ENCODE measurements around the gene ORC5.
"Not testable (repeated sequence)": the region's sequence is repeated elsewhere in the genome, so short reads cannot be mapped to it uniquely, and the experiment has no call there.

The ORC5 gene

DNA sequence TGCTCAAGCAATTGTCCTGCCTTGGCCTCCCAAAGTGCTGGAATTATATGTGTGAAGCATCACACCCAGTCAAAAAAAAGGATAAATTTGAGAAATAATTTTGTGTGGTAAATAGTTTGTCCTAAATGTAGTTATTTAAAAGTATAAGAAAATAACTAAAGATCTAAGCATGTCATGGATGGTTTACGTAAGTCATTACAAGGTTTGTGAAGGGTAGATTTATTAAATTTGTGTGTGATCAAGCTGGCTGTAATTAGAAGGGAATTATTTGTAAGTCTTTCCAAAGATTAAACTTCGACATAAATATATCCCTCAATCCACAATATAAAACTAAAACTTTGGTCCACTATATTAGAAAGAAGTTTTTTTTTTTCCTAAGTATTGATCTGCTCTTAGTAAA lies 28.6 kb downstream of the ORC5 start:
- DNase-seq = no peak

DNA sequence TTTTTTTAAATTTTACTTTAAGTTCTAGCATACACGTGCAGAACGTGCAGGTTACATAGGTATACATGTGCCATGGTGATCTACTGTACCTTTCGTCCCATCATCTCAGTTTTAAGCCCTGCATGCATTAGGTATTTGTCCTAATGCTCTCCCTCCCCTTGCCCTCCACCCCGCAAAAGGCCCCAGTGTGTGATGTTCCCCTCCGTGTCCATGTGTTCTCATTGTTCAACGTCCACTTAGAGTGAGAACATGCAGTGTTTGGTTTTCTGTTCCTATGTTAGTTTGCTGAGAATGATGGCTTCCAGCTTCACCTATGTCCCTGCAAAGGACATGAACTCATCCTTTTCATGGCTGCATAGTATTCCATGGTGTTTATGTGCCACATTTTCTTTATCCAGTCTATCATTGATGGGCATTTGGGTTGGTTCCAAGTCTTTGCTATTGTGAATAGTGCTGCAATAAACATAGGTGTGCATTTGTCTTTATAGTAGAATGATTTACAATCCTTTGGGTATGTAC lies 30.2 kb downstream of the ORC5 start:
- not testable (repeated sequence) for DNase-seq

DNA sequence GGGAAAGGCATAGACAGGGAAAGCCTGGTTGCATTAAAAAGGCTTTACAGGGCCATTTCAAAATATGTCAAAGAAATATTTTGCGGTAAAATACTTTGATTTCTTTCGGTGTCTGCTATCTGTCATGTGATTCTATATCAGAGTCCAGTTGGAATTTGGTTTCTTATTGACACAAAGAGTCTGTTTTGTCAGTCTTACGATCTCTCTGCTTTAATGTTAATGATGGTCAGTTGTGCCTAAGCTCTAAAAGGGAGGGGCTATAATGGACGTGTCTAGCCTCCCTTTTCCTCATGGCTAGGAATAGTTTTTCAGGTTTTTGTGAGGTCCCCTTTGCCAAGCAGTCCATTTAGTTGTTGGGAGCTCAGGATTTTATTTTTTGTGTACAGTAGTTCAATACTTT lies 31.5 kb downstream of the ORC5 start:
- DNase-seq = no peak

DNA sequence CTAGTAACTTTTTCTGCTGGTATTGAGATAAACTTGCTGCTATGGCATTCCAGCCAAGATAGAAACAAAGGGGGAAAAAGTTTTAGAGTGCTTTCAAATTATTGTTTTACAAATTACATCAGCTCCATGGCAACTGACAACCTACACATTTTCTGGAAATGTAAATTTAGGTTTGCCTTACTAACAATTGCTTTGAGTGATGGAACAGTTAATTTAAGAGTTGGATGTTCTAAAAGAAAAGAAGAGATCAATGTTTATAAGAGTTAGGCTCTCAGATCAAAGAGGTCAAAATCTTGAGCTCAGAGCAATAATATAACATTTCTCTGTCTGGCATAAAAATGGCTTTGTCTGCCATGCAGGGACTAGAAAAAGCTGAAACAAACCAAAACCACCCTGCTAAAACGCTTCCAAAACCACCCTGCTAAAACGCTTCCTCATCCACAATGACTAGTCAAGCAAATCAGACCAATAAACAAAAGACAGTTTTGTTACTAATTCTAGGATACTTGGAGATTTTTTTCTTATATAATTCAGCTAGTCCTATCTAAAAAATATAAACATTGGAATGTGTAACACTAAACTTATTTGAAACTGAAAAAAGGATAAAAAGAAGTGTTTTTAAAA lies 32.3 kb downstream of the ORC5 start:
- no peak for DNase-seq

DNA sequence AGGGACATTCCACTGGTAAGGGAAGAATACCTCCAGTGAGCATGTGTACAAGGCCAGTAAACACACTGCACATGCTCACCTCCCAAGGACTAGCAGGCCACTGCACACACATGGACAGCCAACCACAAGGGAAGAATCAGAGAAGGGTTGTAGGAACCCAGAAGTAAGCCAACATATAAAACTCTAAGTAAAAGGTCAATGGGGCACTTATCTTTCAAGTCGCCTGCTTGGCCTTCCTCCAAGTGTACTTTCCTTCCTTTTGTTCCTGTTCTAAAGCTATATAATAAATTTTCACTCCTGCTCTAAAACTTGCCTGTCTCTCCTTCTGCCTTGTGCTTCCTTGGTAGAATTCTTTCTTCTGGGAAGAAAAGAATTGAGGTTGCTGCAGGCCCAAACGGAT lies 33.0 kb downstream of the ORC5 start:
- no peak for DNase-seq

DNA sequence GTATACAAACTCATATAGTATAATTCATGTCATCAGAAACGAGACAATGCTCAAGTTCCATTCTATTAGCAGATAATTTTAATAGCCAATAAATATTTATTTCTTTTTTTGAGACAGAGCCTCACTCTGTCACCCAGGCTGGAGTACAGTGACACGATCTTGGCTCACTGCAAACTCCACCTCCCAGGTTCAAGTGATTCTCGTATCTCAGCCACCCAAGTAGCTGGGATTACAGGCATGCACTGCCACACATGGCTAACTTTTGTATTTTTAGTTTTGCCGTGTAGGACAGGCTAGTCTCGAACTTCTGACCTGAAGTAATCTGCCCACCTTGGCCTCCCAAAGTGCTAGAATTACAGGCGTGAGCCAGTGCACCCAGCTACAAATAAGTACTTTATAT lies 45.7 kb downstream of the ORC5 start:
- no peak for DNase-seq

DNA sequence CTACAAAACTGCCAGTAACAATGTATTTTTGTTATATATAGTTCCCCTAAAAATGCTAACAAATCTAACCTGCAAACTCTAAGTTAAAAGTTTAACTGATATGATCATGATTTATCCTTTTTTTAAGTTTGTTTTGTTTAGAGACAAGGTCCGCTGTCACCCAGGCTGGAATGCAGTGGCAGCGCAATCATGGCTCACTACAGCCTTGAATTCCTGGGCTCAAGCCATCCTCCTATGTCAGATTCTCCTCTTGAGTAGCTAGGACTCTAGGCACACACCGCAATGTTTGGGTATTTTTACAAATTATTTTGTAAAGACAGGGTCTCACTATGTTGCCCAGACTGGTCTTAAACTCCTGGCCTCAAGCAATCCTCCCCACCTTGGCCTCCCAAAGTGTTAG lies 46.6 kb downstream of the ORC5 start:
- DNase-seq = no peak

DNA sequence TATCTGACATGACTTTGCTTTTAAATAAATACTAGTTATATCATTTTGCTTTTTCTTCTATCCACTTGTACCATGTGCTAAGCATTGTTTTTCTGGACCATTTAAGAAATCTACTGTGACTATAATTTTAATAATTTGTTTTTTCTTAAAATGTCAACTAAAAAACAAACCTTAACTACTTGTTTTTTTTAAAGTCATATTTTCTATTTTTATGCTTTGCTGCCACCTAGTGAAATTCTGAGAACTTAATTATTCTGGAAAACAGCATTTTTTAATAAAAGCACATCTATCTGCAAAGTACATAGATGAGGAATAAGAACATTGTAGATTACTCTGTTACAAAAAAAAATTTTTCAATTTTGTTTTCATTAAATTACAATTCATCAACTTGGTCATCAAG lies 47.4 kb downstream of the ORC5 start:
- DNase-seq = no peak

DNA sequence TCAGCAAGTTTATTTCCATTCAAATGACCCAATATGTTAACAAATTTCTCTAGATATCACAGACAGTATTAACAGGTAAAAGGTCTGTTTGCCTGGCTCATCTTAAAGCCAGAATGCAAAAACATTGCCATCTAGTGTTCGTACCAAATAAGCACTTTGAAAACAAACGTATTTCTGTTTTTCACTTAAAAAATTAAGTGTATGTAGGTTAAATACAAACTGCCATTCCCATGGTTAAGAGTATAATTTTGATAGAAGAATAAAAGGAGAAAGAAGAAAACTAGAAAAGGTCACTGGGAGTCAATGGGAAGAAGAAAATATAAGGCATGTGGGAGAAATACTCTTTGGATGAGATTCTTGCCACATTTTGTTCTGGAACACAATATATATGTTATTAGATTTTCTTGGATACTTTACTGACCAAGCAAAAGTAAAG lies 51.0 kb downstream of the ORC5 start:
- no peak for DNase-seq

DNA sequence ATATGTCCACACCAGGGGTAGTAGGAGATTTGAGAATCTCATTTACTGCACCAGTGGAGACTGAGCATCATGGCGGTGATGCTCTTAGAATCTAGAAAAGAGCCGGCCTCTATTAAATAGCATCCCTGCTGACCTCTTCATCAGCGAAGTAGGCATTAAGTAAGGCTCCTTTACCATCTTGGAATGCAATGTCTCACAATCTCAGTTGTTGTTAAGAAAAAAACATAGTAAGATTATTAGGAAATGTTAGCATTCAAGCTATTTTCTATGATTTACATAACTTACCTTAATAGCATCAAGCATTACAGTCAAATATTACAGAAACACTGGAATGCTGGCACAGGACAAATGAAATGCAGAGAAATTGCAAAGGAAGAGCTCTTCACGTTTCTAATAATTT lies 54.5 kb downstream of the ORC5 start:
- DNase-seq = no peak

DNA sequence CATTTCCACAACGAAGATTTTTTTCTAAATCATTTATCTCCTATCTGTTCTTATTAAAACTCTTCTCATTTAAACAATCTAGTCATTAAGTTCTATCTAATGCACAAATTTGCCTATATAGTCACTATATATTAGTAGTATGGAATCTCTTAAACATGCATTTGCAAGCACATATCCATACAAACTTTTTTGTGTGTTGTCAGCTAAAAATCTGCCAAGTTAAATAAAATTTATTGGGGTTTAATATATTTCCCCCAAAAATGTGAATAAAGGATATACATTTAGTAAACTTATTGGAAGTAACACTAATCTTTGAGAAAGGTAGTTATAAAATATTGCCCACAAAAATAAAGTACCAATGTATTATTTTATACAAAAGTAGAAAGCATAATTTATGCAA lies 55.3 kb downstream of the ORC5 start:
- DNase-seq = no peak

DNA sequence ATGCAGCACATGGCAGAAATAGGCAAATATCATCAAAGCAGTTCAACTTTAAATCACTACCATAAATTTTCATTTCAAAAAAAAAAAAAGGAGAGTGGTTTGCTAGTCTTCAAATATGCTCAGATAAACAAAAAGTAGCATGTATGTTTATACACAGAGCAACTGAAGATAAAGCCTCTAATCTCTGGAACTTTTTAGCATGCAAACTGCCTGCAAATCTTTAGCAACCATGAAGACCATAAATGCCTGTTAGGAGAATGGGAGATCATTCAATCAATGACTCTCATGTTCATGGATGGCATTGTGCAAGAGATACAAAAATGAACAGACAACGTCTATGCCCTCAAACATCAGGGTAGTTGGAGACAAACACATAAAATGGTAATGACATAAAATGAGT lies 57.3 kb downstream of the ORC5 start:
- DNase-seq = no peak

DNA sequence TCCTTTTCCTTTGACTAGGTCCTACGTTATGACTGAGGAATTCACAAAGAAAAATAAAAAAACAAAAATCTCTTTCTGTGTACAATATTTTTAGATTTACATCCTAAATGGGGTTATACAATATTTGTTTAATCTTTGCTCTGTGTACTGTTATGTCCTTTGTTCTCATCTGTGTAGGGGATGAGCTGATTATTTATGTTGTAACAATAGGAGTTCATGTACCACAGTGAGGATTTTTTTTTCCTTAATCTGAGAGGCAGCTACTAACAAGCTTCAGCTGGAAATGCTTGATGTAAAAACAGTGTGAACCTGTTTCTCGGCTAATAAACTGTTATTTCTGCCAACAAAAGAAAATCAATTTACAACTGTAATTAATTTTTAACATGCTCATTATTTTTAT lies 58.0 kb downstream of the ORC5 start:
- DNase-seq = no peak

DNA sequence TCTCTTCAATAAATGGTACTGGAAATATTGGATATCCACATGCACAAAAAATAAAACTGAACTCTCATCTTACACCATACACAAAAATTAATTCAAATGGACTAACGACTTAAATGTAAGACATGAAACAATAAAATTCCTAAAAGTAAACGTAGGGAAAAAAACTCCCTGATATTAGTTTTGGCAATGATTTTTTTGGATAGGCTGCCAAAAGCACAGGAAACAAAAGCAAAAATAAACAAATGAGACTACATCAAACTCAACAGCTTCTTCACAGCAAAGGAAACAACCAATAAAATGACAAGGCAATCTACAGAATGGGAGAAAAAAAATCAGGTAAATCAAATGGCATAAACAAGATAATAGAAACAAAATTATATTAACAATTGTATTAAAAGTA lies 65.7 kb downstream of the ORC5 start:
- no peak for DNase-seq

DNA sequence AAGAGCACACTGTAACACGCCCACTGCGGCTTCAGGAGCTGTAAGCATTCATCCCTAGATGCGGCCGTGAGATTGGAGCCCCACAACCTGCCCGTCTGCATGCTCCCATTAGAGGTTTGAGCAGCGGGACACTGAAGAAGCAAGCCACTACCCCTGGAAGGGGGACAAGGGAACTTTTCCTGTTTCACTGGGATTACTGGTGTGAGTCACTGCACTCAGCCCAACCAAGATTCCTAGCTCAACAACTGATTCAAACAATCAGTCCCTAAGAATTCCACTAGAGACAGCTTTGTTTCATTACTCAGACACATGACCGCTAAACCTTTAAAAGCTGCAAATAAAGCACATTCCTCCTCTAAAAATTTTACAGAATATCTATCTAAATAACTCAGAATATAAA lies 69.8 kb downstream of the ORC5 start:
- DNase-seq = no peak

DNA sequence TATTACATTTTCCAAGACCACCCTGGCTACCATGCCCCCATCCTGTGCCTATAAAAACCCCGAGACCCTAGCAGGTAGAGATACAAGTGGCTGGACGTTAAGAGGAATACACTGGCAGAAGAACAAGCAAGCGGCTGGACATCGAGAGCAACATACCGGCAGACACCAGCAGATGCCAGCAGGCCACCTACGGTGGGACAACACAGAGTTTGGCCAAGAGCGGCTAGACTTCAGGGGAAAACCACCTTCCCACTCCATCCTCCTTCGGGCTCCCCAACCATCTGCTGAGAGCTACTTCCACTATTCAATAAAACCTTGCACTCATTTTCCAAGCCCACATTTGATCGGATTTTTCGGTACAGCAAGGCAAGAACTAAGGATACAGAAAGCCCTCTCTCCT lies 70.3 kb downstream of the ORC5 start:
- DNase-seq = no peak

DNA sequence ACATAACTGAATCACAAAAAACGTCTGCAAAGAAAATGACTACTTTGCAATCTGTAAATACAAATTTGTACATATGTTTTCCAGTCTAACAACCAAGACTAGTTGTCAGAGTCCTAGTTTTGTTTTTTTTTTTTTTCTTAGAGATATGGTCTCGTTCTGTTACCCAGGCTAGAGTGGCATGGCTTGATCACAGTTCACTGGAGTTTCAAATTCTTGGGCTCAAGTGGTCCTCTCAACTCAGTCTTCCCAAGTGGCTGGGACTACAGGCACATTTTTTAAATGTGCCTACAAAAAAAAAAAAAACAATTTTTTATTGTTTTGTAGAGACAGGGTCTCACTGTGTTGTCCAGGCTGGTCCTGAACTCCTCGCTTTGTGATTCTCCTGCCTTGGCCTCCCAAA lies 70.8 kb downstream of the ORC5 start:
- no peak for DNase-seq

DNA sequence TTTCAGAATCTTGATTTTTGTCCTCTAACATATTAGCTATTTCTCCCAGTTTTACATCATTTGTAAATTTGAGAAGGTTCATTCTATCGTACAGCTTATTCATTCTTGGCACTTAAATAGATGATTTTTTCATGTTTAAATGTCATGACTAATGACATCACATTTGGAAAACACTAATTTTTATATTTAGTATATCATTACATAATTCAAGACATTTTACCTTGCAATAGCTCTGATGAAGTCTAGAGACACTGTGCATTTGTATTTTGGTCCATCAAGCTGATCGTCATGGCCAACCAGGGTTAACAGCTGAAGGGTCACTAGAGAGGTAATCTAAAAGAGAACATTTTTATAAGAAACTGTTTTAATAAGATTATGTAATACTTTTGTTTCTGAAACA lies 71.3 kb downstream of the ORC5 start:
- DNase-seq = no peak

DNA sequence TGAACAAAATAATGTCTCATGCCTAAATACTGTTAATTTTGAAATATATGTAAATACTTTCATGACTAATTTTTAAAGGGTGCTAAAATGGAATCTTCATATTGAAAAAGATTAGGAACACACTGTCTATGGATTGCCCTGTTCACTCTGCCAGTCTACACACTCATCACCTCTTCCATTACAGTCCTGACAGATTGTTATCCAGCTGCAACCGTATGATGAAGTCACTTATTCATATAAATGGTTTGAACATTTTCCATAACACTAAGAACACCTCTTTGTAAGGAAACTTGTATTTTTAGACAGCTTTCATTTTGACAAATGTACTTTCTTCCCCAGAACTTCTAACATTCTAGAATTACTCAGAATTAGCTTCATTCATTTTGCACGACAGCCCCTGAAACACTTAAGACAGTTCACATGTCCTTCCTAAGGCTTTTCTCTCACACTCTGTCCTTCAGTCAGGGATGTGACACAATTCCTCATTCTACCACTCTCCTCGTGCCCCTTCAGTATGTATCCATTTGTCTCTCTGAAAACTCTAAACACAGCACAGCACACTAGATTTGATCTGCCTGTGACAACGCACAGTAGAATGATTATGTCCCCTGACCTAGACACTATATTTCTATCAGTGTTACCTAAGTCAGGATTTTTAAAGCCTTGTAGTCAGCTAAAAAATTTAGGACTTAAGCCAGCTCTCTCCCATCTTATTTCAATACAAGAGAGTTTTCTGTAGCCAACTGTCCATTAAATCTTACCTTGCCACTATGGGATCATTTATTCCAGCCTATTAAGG lies 71.9 kb downstream of the ORC5 start:
- no peak for DNase-seq

DNA sequence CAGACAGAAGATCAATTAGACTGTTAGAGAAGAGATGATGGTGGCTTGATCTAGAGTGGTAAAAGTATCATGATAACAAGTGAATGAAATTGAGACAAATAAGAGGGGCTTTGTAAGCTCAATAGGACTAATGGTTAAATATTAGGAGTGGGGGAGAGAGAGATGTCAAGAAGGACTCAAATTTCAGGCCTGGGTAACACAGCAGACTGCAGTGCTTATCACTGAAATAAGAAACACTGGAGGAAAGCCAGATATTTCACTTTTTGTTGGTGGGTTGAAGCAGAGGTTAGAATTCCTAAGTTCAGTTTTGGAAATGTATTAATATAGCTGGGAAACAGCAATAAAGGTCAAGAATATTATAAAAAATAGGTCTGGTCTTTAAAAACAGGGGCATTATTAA lies 74.6 kb downstream of the ORC5 start:
- no peak for DNase-seq

DNA sequence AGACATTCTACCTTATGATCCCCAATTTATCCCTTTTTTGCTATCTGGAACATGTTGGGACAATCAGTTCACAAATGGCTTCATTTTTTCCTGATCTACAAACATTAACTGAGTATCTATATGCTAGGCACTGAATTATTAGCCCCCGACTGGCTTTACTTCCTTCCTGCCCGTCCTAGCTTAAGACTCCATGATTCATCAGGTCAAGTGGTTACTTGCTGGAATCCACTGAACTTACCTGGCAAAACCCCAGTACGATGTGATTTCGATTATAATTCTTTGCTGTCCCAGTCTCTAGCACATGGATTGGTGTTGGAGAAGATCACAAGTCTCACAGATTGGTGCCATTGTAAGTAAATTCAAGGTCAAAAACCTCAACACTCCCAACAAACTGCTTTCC lies 77.1 kb downstream of the ORC5 start:
- DNase-seq = no peak

DNA sequence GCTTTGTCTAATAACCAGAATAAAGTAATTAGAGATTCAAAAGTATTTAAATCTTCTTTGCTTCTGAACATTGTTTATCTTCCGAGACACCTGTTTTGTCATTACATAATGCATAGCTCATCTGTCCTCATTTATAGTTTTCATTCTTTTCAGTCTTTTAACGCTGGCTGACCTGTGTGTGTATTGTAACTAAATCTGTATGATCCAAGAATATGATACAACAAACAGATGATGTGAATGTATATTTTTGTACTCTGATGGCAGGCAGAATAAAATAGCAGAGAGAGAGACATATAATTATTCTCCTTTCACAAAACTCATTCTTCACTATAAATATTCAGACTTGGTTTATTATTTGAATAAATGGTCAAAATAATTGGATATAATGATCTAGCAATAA lies 80.6 kb downstream of the ORC5 start:
- DNase-seq = no peak

DNA sequence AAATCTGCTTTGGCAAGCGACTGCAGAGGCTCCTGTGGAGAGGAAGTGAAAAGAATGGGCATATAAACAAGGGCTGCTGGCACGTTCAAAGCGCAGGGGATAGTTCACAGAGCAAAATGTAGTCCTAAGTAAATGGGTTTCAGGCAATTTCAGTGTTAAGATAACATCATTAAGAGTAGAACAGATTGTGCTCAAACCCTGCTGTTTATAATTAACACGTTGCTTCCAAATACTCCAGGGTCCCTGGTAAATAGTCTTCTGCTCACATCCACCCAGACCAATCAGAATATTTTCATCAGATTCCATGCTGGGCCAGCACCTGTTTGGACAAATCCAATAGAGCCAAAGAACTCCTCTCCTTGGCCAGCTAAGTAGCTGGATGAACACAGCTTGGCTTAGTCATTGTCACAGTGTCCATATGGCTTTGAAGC lies 81.4 kb downstream of the ORC5 start:
- no peak for DNase-seq

DNA sequence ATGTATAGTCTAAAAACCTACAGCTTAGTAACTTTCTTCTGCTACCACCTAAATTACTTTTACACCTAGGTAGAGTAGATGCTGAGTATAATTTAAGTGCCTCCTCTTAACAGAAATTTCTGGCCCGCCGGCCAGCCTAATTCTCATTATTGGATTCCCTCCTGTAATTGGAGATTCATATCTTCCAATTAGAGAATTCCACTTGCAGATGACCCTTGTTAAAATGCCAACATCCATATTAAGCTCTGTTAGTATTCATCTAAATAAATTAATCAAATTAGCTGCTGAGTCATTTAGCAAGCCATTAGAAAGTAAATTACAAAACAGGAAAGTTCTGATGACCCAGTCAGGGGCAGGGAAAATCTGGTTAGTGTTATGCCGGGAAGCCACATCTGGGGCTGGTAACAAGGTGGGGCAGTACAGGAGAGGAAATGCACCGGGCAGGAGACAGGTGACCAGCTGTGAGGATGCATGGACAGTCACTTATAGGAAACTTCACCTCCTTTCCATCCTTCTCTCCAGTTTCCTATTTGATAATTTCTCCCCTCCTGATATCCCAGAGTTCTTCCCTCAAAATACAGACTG lies 82.8 kb downstream of the ORC5 start:
- no peak for DNase-seq
